Activated B cell treated with CpG ODN at 0.5 μM for 24 hours (primary cell): ENCODE results near the gene LAX1. TPM values are rescaled to one million over a fixed set of nuclear protein-coding genes. Genes with fewer than 3 reads are reported as not detected.

Experiments
- ATAC-seq: fragments of 200-7000 bp; cut with Tn5 transposase; one replicate; pipeline ENCODE4 v1.10.0; 2021; ENCODE audit warnings: low read depth, mild to moderate bottlenecking, moderate library complexity
- CTCF ChIA-PET: fragments of 350-600 bp; sonication (Branson Sonifier 250); formaldehyde crosslinking; loops from one replicate; lab custom pipeline; 2021; ENCODE audit warnings: antibody characterized with exemption; lab: Charles Lee
- POLR2A ChIA-PET: fragments of 350-600 bp; sonication (Branson Sonifier 250); formaldehyde crosslinking; loops from one replicate; lab custom pipeline; 2021; ENCODE audit warnings: antibody characterized with exemption; lab: Charles Lee
- DNase-seq: peaks from one replicate; pipeline ENCODE4 v3.0.0; 2022
- H3K27ac Mint-ChIP-seq: one replicate; pipeline ENCODE4 v1.8.0; 2020; ENCODE audit warnings: mixed read lengths
- H3K27me3 Mint-ChIP-seq: one replicate; pipeline ENCODE4 v1.8.0; 2021; ENCODE audit warnings: mixed read lengths
- H3K36me3 Mint-ChIP-seq: one replicate; pipeline ENCODE4 v1.8.0; 2021; ENCODE audit warnings: low read depth, mixed read lengths
- H3K4me1 Mint-ChIP-seq: one replicate; pipeline ENCODE4 v1.8.0; 2021; ENCODE audit warnings: mixed read lengths
- H3K4me3 Mint-ChIP-seq: one replicate; pipeline ENCODE4 v1.8.0; 2020; ENCODE audit warnings: mild to moderate bottlenecking, mixed read lengths
- H3K9me3 Mint-ChIP-seq: one replicate; pipeline ENCODE4 v1.8.0; 2020; ENCODE audit warnings: mixed read lengths
- CTCF ChIP-seq: fragments of 200-600 bp; IDR thresholded peaks from one replicate; pipeline ENCODE4 v1.8.0; 2022; ENCODE audit warnings: antibody characterized with exemption, mild to moderate bottlenecking
- intact Hi-C: fragments of 100-400 bp; cut with micrococcal nuclease; formaldehyde crosslinking; loops from one replicate; pipeline ENCODE4 v1.15.1; 2024
- total RNA-seq: library from RNA; stranded (reverse); gene quantifications from 2 replicates; pipeline ENCODE4 v1.2.3, GENCODE V29; 2022

LAX1 gene
- total RNA-seq, 1 donor from 2014 or later = 13.5 TPM

- H3K27ac Mint-ChIP-seq = no peak overlapping the region
- no peaks in the 10 kb centered on the region for H3K27me3 Mint-ChIP-seq
- H3K36me3 Mint-ChIP-seq = peaks cover 23% of the 10 kb centered on the region
- ChIA-PET POLR2A (no interaction called here), CTCF (interaction anchor here (0.6 kb wide), 1 partner anchor 14 kb away, joined by 4 read pairs; no protein-coding TSS in a partner anchor)
- H3K4me1 Mint-ChIP-seq = no peaks in the 10 kb centered on the region
- H3K9me3 Mint-ChIP-seq = no peaks in the 10 kb centered on the region
- DNase-seq (no peak), ATAC-seq (no peak)
- no peak for TF ChIP-seq CTCF
- intact Hi-C loops = no loop called here
- no peak overlapping the region for H3K4me3 Mint-ChIP-seq
These were observed 38.5 kb upstream of the LAX1 start for GRCh38 chr1:203726417-203726867.

- intact Hi-C loops = no loop called here
- ATAC-seq = no peak
- ChIA-PET POLR2A (no interaction called here), CTCF (no interaction called here)
- Mint-ChIP-seq H3K4me1 (peaks cover 3% of the 10 kb centered on the region), H3K9me3 (no peaks in the 10 kb centered on the region), H3K27me3 (no peaks in the 10 kb centered on the region), H3K36me3 (peaks cover under 1% of the 10 kb centered on the region), H3K4me3 (no peak overlapping the region), H3K27ac (no peak overlapping the region)
- DNase-seq = no peak
- TF ChIP-seq CTCF = no peak
These were observed 31.7 kb upstream of the LAX1 start for GRCh38 chr1:203733009-203733863.

- H3K27me3 Mint-ChIP-seq = no peaks in the 10 kb centered on the region
- DNase-seq (no peak), ATAC-seq (no peak)
- H3K9me3 Mint-ChIP-seq = no peaks in the 10 kb centered on the region
- H3K4me3 Mint-ChIP-seq = no peak overlapping the region
- CTCF ChIA-PET = no interaction called here
- H3K36me3 Mint-ChIP-seq = peaks cover 4% of the 10 kb centered on the region
- peaks cover 40% of the 10 kb centered on the region for H3K4me1 Mint-ChIP-seq
- TF ChIP-seq CTCF = no peak
- intact Hi-C loops = no loop called here
- POLR2A ChIA-PET = interaction anchor here (2.1 kb wide), 1 partner anchor 11 kb away, joined by 6 read pairs; no protein-coding TSS in a partner anchor
- H3K27ac Mint-ChIP-seq = no peak overlapping the region
These were observed 22.5 kb upstream of the LAX1 start for GRCh38 chr1:203742436-203742835.

GRCh38 chr1:203743091-203743571 is 21.9 kb upstream of the LAX1 start:
- no peak for DNase-seq
- Mint-ChIP-seq H3K9me3 (no peaks in the 10 kb centered on the region), H3K27ac (peak overlapping the region; percentile 10), H3K27me3 (no peaks in the 10 kb centered on the region), H3K4me1 (peaks cover 38% of the 10 kb centered on the region), H3K4me3 (no peak overlapping the region), H3K36me3 (peaks cover 4% of the 10 kb centered on the region)
- ChIA-PET CTCF (no interaction called here), POLR2A (interaction anchor here (0.5 to 2.2 kb wide), 3 partner anchors 10 to 22 kb away, joined by 6 to 32 read pairs (median 6); partner anchors contain the start of gene LAX1)
- intact Hi-C loops = no loop called here
- no peak for ATAC-seq
- TF ChIP-seq CTCF = no peak
